Measurements from ENCODE around the gene CCDC188.

DNA sequence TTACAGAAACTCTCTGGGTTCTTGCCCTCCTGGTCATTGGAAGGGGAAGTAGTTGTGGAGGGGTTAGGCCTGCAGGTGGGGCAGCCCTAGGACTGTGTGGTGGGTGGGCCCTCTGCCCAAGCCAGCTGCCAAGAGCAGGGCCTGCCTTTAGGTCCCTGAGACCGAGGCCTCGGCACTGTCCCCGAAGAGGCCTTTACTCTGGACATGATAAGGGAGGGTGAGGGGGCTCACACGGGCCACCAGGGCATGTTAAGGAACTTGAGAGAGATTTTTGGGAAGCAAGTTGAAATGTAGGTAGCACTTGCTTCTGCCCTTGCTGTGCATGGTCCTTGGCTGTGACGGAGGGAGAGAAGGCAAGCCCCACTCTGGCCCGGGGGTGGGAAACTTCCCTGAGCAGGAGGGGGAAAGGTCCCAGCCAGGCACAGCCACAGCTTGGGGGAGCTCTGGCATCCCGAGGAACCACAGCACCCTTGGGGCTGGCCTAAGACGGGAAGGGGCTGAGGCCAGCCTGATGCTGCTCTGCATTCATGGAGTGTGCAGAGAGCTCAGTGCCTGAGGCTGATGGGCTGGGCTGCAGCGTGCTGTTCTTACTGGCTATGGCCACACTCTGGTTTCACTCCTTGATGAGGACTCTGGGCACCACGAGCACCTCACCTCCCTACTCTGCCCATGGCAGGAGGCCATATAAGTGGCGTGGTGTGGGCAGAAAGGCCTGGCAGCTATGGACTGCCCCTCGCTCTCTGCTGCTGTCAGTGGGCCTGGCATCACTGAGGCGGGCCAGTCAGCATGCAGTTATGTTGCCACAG is 42.7 kb downstream of the CCDC188 start:
- TF ChIP-seq, protein P1, sequence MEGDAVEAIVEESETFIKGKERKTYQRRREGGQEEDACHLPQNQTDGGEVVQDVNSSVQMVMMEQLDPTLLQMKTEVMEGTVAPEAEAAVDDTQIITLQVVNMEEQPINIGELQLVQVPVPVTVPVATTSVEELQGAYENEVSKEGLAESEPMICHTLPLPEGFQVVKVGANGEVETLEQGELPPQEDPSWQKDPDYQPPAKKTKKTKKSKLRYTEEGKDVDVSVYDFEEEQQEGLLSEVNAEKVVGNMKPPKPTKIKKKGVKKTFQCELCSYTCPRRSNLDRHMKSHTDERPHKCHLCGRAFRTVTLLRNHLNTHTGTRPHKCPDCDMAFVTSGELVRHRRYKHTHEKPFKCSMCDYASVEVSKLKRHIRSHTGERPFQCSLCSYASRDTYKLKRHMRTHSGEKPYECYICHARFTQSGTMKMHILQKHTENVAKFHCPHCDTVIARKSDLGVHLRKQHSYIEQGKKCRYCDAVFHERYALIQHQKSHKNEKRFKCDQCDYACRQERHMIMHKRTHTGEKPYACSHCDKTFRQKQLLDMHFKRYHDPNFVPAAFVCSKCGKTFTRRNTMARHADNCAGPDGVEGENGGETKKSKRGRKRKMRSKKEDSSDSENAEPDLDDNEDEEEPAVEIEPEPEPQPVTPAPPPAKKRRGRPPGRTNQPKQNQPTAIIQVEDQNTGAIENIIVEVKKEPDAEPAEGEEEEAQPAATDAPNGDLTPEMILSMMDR (conservative IDR thresholded peaks at IDR 0.05 in 1 of 2, IDR thresholded peaks at IDR 0.05 in 1 of 2; ENCODE audit: extremely low read depth in 1 of 2, insufficient read depth in 1 of 2, low read depth in 1 of 2, low read length in 2 of 2), result no peak
- no peak for TF ChIP-seq EZH2 (IDR thresholded peaks at IDR 0.05; ENCODE audit: borderline replicate concordance, low read length)

Data from mammary epithelial cell (primary cell).